ENCODE results near the gene MYO3A. TPM values are rescaled to one million over a fixed set of nuclear protein-coding genes. Genes with fewer than 3 reads are reported as not detected.

Gene MYO3A
- total RNA-seq, 1 experiment from 2014 or later, result 0.14 TPM

GRCh38 chr10:25912866-25913265, 21.2 kb upstream of the MYO3A start:
- intact Hi-C loops (cut with micrococcal nuclease; ENCODE audit: unreplicated experiment), result no loop called here
- Mint-ChIP-seq H3K9me3 (ENCODE audit: low read depth, unreplicated experiment) (peaks cover 11% of the 10 kb centered on the region), H3K4me1 (ENCODE audit: low read depth, unreplicated experiment) (no peaks in the 10 kb centered on the region), H3K27me3 (ENCODE audit: unreplicated experiment) (peaks cover 37% of the 10 kb centered on the region), H3K36me3 (ENCODE audit: insufficient read depth, unreplicated experiment) (no peaks in the 10 kb centered on the region), H3K4me3 (ENCODE audit: low read depth, unreplicated experiment) (no peak overlapping the region), H3K27ac (ENCODE audit: unreplicated experiment) (no peak overlapping the region)
- CTCF ChIA-PET, result no interaction called here
- BruUV-seq (replicated peaks), result no TSS peak
- DNase-seq, result no peak
- TF ChIP-seq CTCF (IDR thresholded peaks at IDR 0.05; ENCODE audit: unreplicated experiment), result no peak

- DNase-seq, result no peak
- peaks cover 5% of the 10 kb centered on the region for H3K9me3 Mint-ChIP-seq (ENCODE audit: low read depth, unreplicated experiment)
- H3K36me3 Mint-ChIP-seq (ENCODE audit: insufficient read depth, unreplicated experiment), result no peaks in the 10 kb centered on the region
- CTCF ChIA-PET, result no interaction called here
- no peaks in the 10 kb centered on the region for H3K4me1 Mint-ChIP-seq (ENCODE audit: low read depth, unreplicated experiment)
- H3K4me3 Mint-ChIP-seq (ENCODE audit: low read depth, unreplicated experiment), result no peak overlapping the region
- intact Hi-C loops (cut with micrococcal nuclease; ENCODE audit: unreplicated experiment), result no loop called here
- H3K27ac Mint-ChIP-seq (ENCODE audit: unreplicated experiment), result no peak overlapping the region
- H3K27me3 Mint-ChIP-seq (ENCODE audit: unreplicated experiment), result peaks cover 33% of the 10 kb centered on the region
- no TSS peak for BruUV-seq (replicated peaks)
- TF ChIP-seq CTCF (IDR thresholded peaks at IDR 0.05; ENCODE audit: unreplicated experiment), result no peak
These were observed 19.3 kb upstream of the MYO3A start for GRCh38 chr10:25914776-25915175.

DNA sequence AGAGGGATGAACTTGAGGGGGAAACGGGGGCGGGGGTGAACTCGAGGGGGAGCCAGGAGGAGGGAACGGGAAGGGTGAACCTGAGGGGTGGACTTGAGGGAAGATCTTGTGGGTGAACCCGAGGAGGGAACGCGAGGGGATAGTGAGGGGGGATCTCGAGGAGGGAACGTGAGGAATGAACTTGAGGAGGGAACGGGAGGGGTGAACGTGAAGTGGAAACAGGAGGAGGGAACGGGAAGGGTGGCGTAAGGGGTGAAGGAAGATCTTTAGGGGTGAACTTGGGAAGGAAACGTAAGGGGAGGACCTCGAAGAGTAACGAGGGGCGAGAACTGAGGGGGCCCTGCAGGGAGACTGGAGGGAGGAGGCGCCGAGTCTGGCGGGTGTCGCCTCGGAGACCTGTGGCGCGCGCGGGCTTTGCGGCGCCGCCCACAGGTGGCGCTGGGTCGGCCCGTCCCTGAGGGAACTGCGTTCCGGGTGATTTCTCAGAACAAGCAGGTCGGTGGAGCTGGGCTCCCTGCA, 651 bp downstream of the MYO3A start:
- Mint-ChIP-seq H3K9me3 (ENCODE audit: low read depth, unreplicated experiment) (no peaks in the 10 kb centered on the region), H3K4me3 (ENCODE audit: low read depth, unreplicated experiment) (peak overlapping the region; percentile 84), H3K4me1 (ENCODE audit: low read depth, unreplicated experiment) (peaks cover 7% of the 10 kb centered on the region), H3K27me3 (ENCODE audit: unreplicated experiment) (peaks cover 38% of the 10 kb centered on the region), H3K36me3 (ENCODE audit: insufficient read depth, unreplicated experiment) (peaks cover 8% of the 10 kb centered on the region), H3K27ac (ENCODE audit: unreplicated experiment) (no peak overlapping the region)
- peak; percentile 56 for DNase-seq
- BruUV-seq (replicated peaks), result no TSS peak
- intact Hi-C loops (cut with micrococcal nuclease; ENCODE audit: unreplicated experiment), result loop anchor here (10.0 kb wide), 1 partner anchor 180 kb away; no protein-coding TSS in a partner anchor
- peak; percentile 52 for TF ChIP-seq CTCF (IDR thresholded peaks at IDR 0.05; ENCODE audit: unreplicated experiment)
- CTCF ChIA-PET, result no interaction called here

DNA sequence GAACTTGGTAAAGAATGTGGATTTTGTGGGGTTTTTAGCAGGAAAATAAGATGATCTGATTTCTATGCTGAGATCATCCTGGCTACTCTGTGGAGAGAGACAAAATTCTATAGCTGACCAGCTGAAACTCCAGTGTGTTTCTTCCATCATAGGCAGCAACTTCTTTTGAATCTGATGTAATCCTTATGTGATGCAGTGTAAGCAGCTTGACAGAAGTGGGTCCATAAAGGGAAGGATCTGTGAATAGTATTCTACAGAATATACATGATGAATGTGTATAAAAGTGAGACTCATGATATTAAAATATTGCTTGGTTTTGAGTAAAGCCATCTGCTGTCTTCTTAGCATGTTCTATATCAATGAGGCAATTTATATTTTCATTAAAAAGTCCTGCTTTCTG, 4.4 kb downstream of the MYO3A start:
- Mint-ChIP-seq H3K9me3 (ENCODE audit: low read depth, unreplicated experiment) (no peaks in the 10 kb centered on the region), H3K4me1 (ENCODE audit: low read depth, unreplicated experiment) (peaks cover 7% of the 10 kb centered on the region), H3K4me3 (ENCODE audit: low read depth, unreplicated experiment) (no peak overlapping the region), H3K27me3 (ENCODE audit: unreplicated experiment) (peaks cover 38% of the 10 kb centered on the region), H3K27ac (ENCODE audit: unreplicated experiment) (no peak overlapping the region), H3K36me3 (ENCODE audit: insufficient read depth, unreplicated experiment) (peaks cover 8% of the 10 kb centered on the region)
- intact Hi-C loops (cut with micrococcal nuclease; ENCODE audit: unreplicated experiment), result loop anchor here (10.0 kb wide), 1 partner anchor 184 kb away; no protein-coding TSS in a partner anchor
- no peak for TF ChIP-seq CTCF (IDR thresholded peaks at IDR 0.05; ENCODE audit: unreplicated experiment)
- no peak for DNase-seq
- CTCF ChIA-PET, result no interaction called here
- no TSS peak for BruUV-seq (replicated peaks)

Data from Calu3 (cell line).